Astrocyte (in vitro differentiated cells and primary cell): ENCODE measurements around the gene TM7SF2. TPM values are rescaled to one million over a fixed set of nuclear protein-coding genes. Genes with fewer than 3 reads are reported as not detected.

ENCODE experiments used
- DNase-seq: peaks from one replicate; pipeline ENCODE4 v3.0.0-alpha.2; 2010; ENCODE audit warnings: low read depth
- FAIRE-seq: peaks from 2 replicates; lab custom pipeline; 2011; peaks lifted over from hg19 to GRCh38; lab: Jason Lieb, UNC
- H2AFZ ChIP-seq: 2 replicates; pipeline ENCODE4 v1.6.0; 2012; ENCODE audit warnings: low read depth, low read length, inconsistent platforms
- H3K27ac ChIP-seq: 2 replicates; pipeline ENCODE4 v1.5.1; 2011; ENCODE audit warnings: low read depth, low read length, inconsistent platforms
- H3K27me3 ChIP-seq: 2 replicates; pipeline ENCODE4 v1.6.0; 2011; ENCODE audit warnings: low read length, inconsistent platforms; ENCODE audit not compliant: insufficient read depth
- H3K36me3 ChIP-seq: 2 replicates; pipeline ENCODE4 v1.5.1; 2011; ENCODE audit warnings: low read length, inconsistent platforms; ENCODE audit not compliant: insufficient read depth
- H3K4me1 ChIP-seq: 2 replicates; pipeline ENCODE4 v1.5.1; 2011; ENCODE audit warnings: low read length, inconsistent platforms; ENCODE audit not compliant: insufficient read depth
- H3K4me2 ChIP-seq: 2 replicates; pipeline ENCODE4 v1.6.0; 2012; ENCODE audit warnings: low read length, inconsistent platforms
- H3K4me3 ChIP-seq: 2 replicates; pipeline ENCODE4 v1.5.1; 2011; ENCODE audit warnings: low read depth, mild to moderate bottlenecking, low read length, inconsistent platforms; ENCODE audit not compliant: insufficient read depth
- H3K79me2 ChIP-seq: 2 replicates; pipeline ENCODE4 v1.6.0; 2012; ENCODE audit warnings: mild to moderate bottlenecking, low read length, inconsistent platforms; ENCODE audit not compliant: insufficient read depth
- H3K9ac ChIP-seq: 2 replicates; pipeline ENCODE4 v1.6.0; 2012; ENCODE audit warnings: mild to moderate bottlenecking, low read length, inconsistent platforms
- H3K9me3 ChIP-seq: 2 replicates; pipeline ENCODE4 v1.5.1; 2012; ENCODE audit warnings: low read depth, mild to moderate bottlenecking, low read length, inconsistent platforms; ENCODE audit not compliant: insufficient read depth
- H4K20me1 ChIP-seq: 2 replicates; pipeline ENCODE4 v1.6.0; 2012; ENCODE audit warnings: low read length, inconsistent platforms; ENCODE audit not compliant: insufficient read depth
- H3K27ac Mint-ChIP-seq: one replicate; pipeline ENCODE4 v1.8.0; 2021; ENCODE audit warnings: mild to moderate bottlenecking, mixed read lengths; ENCODE audit not compliant: unreplicated experiment
- H3K27me3 Mint-ChIP-seq: one replicate; pipeline ENCODE4 v1.8.0; 2021; ENCODE audit warnings: low read depth, mixed read lengths; ENCODE audit not compliant: unreplicated experiment
- H3K36me3 Mint-ChIP-seq: one replicate; pipeline ENCODE4 v1.8.0; 2021; ENCODE audit warnings: low read depth, mixed read lengths; ENCODE audit not compliant: unreplicated experiment
- H3K4me1 Mint-ChIP-seq: one replicate; pipeline ENCODE4 v1.8.0; 2021; ENCODE audit warnings: low read depth, mixed read lengths; ENCODE audit not compliant: unreplicated experiment
- H3K4me3 Mint-ChIP-seq: one replicate; pipeline ENCODE4 v1.8.0; 2021; ENCODE audit warnings: mild to moderate bottlenecking, moderate library complexity, mixed read lengths; ENCODE audit not compliant: unreplicated experiment
- H3K9me3 Mint-ChIP-seq: one replicate; pipeline ENCODE4 v1.8.0; 2021; ENCODE audit warnings: mild to moderate bottlenecking, mixed read lengths; ENCODE audit not compliant: unreplicated experiment
- CTCF ChIP-seq: IDR thresholded peaks from 2 replicates; pipeline ENCODE4 v1.5.1; 2011; ENCODE audit warnings: low read depth, mild to moderate bottlenecking, inconsistent platforms, low read length, moderate library complexity; ENCODE audit not compliant: insufficient read depth
- EZH2 ChIP-seq: IDR thresholded peaks from 2 replicates; pipeline ENCODE4 v1.6.1; 2012; ENCODE audit warnings: mild to moderate bottlenecking, low read length, inconsistent platforms; ENCODE audit not compliant: insufficient read depth
- total RNA-seq: library from RNA; stranded (reverse); gene quantifications from 2 replicates; pipeline ENCODE4 v1.2.1, GENCODE V29; 2021

TM7SF2 gene
- total RNA-seq, 1 donor from 2014 or later = 23.9 TPM

- no peaks in the 10 kb centered on the region for H3K79me2 ChIP-seq
- no peak overlapping the region for H3K27ac ChIP-seq
- H3K27me3 ChIP-seq = no peaks in the 10 kb centered on the region
- H3K4me3 ChIP-seq = no peak overlapping the region
- H4K20me1 ChIP-seq = no peaks in the 10 kb centered on the region
- no peaks in the 10 kb centered on the region for H3K9me3 ChIP-seq
- no peaks in the 10 kb centered on the region for H3K36me3 ChIP-seq
- no peak for FAIRE-seq
- H3K9ac ChIP-seq = no peak overlapping the region
- no peak for DNase-seq
- Mint-ChIP-seq H3K27ac (no peak overlapping the region), H3K4me1 (peaks cover 2% of the 10 kb centered on the region), H3K4me3 (no peak overlapping the region), H3K27me3 (peaks cover 16% of the 10 kb centered on the region), H3K36me3 (no peaks in the 10 kb centered on the region), H3K9me3 (no peaks in the 10 kb centered on the region)
- no peaks in the 10 kb centered on the region for H3K4me1 ChIP-seq
- no peak for TF ChIP-seq CTCF
- TF ChIP-seq EZH2 = no peak
- H3K4me2 ChIP-seq = no peak overlapping the region
- H2AFZ ChIP-seq = no peak overlapping the region
Observed at GRCh38 chr11:65065851-65066250, 45.8 kb upstream of the TM7SF2 start.

GRCh38 chr11:65066315-65066714 lies 45.4 kb upstream of the TM7SF2 start:
- Mint-ChIP-seq H3K9me3 (no peaks in the 10 kb centered on the region), H3K27me3 (peaks cover 14% of the 10 kb centered on the region), H3K4me3 (no peak overlapping the region), H3K27ac (no peak overlapping the region), H3K36me3 (no peaks in the 10 kb centered on the region), H3K4me1 (no peaks in the 10 kb centered on the region)
- Histone ChIP-seq H3K4me1 (no peaks in the 10 kb centered on the region), H3K9ac (no peak overlapping the region), H3K27me3 (no peaks in the 10 kb centered on the region), H2AFZ (no peak overlapping the region), H3K36me3 (no peaks in the 10 kb centered on the region), H3K27ac (no peak overlapping the region), H4K20me1 (no peaks in the 10 kb centered on the region), H3K4me3 (no peak overlapping the region), H3K9me3 (no peaks in the 10 kb centered on the region), H3K79me2 (no peaks in the 10 kb centered on the region), H3K4me2 (no peak overlapping the region)
- DNase-seq (no peak), FAIRE-seq (no peak)
- no peak for TF ChIP-seq EZH2
- TF ChIP-seq CTCF = no peak

- H3K79me2 ChIP-seq = no peaks in the 10 kb centered on the region
- H4K20me1 ChIP-seq = no peaks in the 10 kb centered on the region
- H3K27me3 ChIP-seq = no peaks in the 10 kb centered on the region
- DNase-seq (no peak), FAIRE-seq (no peak)
- no peak overlapping the region for H3K4me2 ChIP-seq
- no peak overlapping the region for H3K9ac ChIP-seq
- Mint-ChIP-seq H3K27ac (no peak overlapping the region), H3K4me3 (no peak overlapping the region), H3K36me3 (no peaks in the 10 kb centered on the region), H3K27me3 (peaks cover 14% of the 10 kb centered on the region), H3K4me1 (no peaks in the 10 kb centered on the region), H3K9me3 (no peaks in the 10 kb centered on the region)
- H3K36me3 ChIP-seq = no peaks in the 10 kb centered on the region
- no peaks in the 10 kb centered on the region for H3K4me1 ChIP-seq
- no peak overlapping the region for H2AFZ ChIP-seq
- no peak overlapping the region for H3K27ac ChIP-seq
- no peaks in the 10 kb centered on the region for H3K9me3 ChIP-seq
- no peak for TF ChIP-seq EZH2
- TF ChIP-seq CTCF = no peak
- H3K4me3 ChIP-seq = no peak overlapping the region
Observed at GRCh38 chr11:65066805-65067291, 44.8 kb upstream of the TM7SF2 start.
